A549 (cell line): ENCODE measurements around the gene INSIG1. TPM values are rescaled to one million over a fixed set of nuclear protein-coding genes. Genes with fewer than 3 reads are reported as not detected.

Experiments used
- ATAC-seq, 2 experiments: fragments of 200-7000 bp in 1 of 2; fragments of >200 bp in 1 of 2; cut with Nextera tagmentation in 1 of 2; cut with Tn5 transposase in 1 of 2; 3 replicates each; pipeline versions ENCODE4 v1.8.0 to v1.9.1; 2018 to 2020; ENCODE audit warnings: mild to moderate bottlenecking in 1 of 2, moderate library complexity in 1 of 2
- CTCF ChIA-PET: fragments of 300-600 bp; sonication (Branson Sonifier 250); formaldehyde crosslinking; extraction: SDS; loops from one replicate; lab custom pipeline; 2021; ENCODE audit warnings: antibody characterized with exemption, inconsistent platforms; lab: Yijun Ruan, JAX
- POLR2A ChIA-PET: fragments of 350-600 bp; formaldehyde crosslinking; extraction: SDS; loops from one replicate; lab custom pipeline; 2021; ENCODE audit warnings: antibody characterized with exemption, inconsistent platforms; lab: Yijun Ruan, JAX
- DNase-seq, 2 experiments: peaks; one replicate each; pipeline versions ENCODE4 v3.0.0 to v3.0.0-alpha.2; 2011 to 2016; ENCODE audit warnings: low read depth in 1 of 2, low spot score in 1 of 2
- FAIRE-seq: peaks from 2 replicates; lab custom pipeline; 2011; peaks lifted over from hg19 to GRCh38; lab: Jason Lieb, UNC
- H3K27ac ChIP-seq, 2 experiments: fragments of >200 bp; sonication (Bioruptor Twin); formaldehyde crosslinking; 3 replicates each; pipeline ENCODE4 v1.5.1; 2016 to 2017
- H3K4me1 ChIP-seq: fragments of >200 bp; sonication (Bioruptor Twin); formaldehyde crosslinking; 3 replicates; pipeline ENCODE4 v1.6.1; 2016
- H3K4me2 ChIP-seq: fragments of >200 bp; sonication (Bioruptor Twin); formaldehyde crosslinking; 3 replicates; pipeline ENCODE4 v1.6.1; 2016
- H3K4me3 ChIP-seq: fragments of >200 bp; sonication (Bioruptor Twin); formaldehyde crosslinking; 3 replicates; pipeline ENCODE4 v1.5.1; 2016
- H3K9me3 ChIP-seq: fragments of >200 bp; sonication (Bioruptor Twin); formaldehyde crosslinking; 3 replicates; pipeline ENCODE4 v1.6.1; 2016
- CBX2 ChIP-seq: fragments of 200-600 bp; sonication (generic); IDR thresholded peaks from 2 replicates; pipeline ENCODE4 v1.6.1; 2016; ENCODE audit warnings: low read depth, mild to moderate bottlenecking, borderline replicate concordance
- CBX8 ChIP-seq: fragments of 200-600 bp; sonication (generic); IDR thresholded peaks from 2 replicates; pipeline ENCODE4 v1.6.1; 2016
- CHD2 ChIP-seq: fragments of 150-350 bp; IDR thresholded peaks from 2 replicates; pipeline ENCODE4 v1.6.1; 2014; ENCODE audit warnings: low read length; ENCODE audit not compliant: partially characterized antibody
- E2F6 ChIP-seq: IDR thresholded peaks from 2 replicates; pipeline ENCODE4 v1.6.1; 2012; ENCODE audit warnings: low read depth, borderline replicate concordance
- EHMT2 ChIP-seq: fragments of 200-600 bp; sonication (generic); IDR thresholded peaks from 2 replicates; pipeline ENCODE4 v1.6.1; 2016; ENCODE audit warnings: antibody characterized with exemption, low read depth, mild to moderate bottlenecking, moderate library complexity
- ELK1 ChIP-seq: fragments of 150-350 bp; IDR thresholded peaks from 2 replicates; pipeline ENCODE4 v1.6.1; 2014; ENCODE audit warnings: low read depth, mild to moderate bottlenecking, low read length
- EP300 ChIP-seq, 2 experiments: fragments of >200 bp; sonication (Bioruptor Twin); formaldehyde crosslinking; IDR thresholded peaks; 2 replicates in 1 of 2; 3 replicates in 1 of 2; pipeline ENCODE4 v1.6.1; 2016 to 2017
- ESRRA ChIP-seq: fragments of 150-350 bp; IDR thresholded peaks from 2 replicates; pipeline ENCODE4 v1.6.1; 2014; ENCODE audit warnings: mild to moderate bottlenecking, low read length, borderline replicate concordance
- FOSL2 ChIP-seq, 2 experiments: fragments of 450-650 bp in 1 of 2; fragments of >200 bp in 1 of 2; sonication (Bioruptor Twin) in 1 of 2; formaldehyde crosslinking; IDR thresholded peaks; 2 replicates each; pipeline versions ENCODE4 v1.5.0 to v1.6.1; 2016 to 2020; ENCODE audit warnings: mild to moderate bottlenecking in 1 of 2, moderate library complexity in 1 of 2
- GATA3 ChIP-seq: IDR thresholded peaks from 2 replicates; pipeline ENCODE4 v1.6.1; 2012; ENCODE audit warnings: borderline replicate concordance
- HES2 ChIP-seq: fragments of >200 bp; sonication (Bioruptor Twin); formaldehyde crosslinking; IDR thresholded peaks from 2 replicates; pipeline ENCODE4 v1.6.1; 2016
- HEYL ChIP-seq: fragments of 250-450 bp; sonication (Bioruptor Pico); IDR thresholded peaks from 2 replicates; pipeline ENCODE4 v1.8.0; 2021; ENCODE audit warnings: mild to moderate bottlenecking, moderate library complexity
- HOXA7 ChIP-seq: fragments of 250-450 bp; sonication (Bioruptor Pico); IDR thresholded peaks from 2 replicates; pipeline ENCODE4 v1.5.0; 2020; ENCODE audit warnings: mild to moderate bottlenecking, moderate library complexity
- MYC ChIP-seq: IDR thresholded peaks from 2 replicates; pipeline ENCODE4 v1.6.1; 2012; ENCODE audit warnings: mild to moderate bottlenecking, inconsistent platforms, low read length, improper control_type of control experiment, borderline replicate concordance
- NPAS2 ChIP-seq: fragments of 250-450 bp; sonication (Bioruptor Pico); IDR thresholded peaks from 2 replicates; pipeline ENCODE4 v1.8.0; 2022; ENCODE audit warnings: mild to moderate bottlenecking, moderate library complexity, borderline replicate concordance
- POLR2AphosphoS2 ChIP-seq: conservative IDR thresholded peaks from 2 replicates; pipeline ENCODE4 v1.6.1; 2012; ENCODE audit warnings: low read length, improper control_type of control experiment, inconsistent platforms
- RAD21 ChIP-seq, 2 experiments: fragments of >200 bp in 1 of 2; sonication (Bioruptor Twin) in 1 of 2; formaldehyde crosslinking in 1 of 2; IDR thresholded peaks in 1 of 2; conservative IDR thresholded peaks in 1 of 2; 2 replicates in 1 of 2; 3 replicates in 1 of 2; pipeline ENCODE4 v1.6.1; 2012 to 2018; ENCODE audit warnings: inconsistent platforms in 1 of 2
- RARB ChIP-seq: fragments of 250-450 bp; sonication (Bioruptor Pico); IDR thresholded peaks from 2 replicates; pipeline ENCODE4 v1.8.0; 2021; ENCODE audit warnings: mild to moderate bottlenecking, moderate library complexity
- TFCP2L1 ChIP-seq: fragments of 250-450 bp; sonication (Bioruptor Pico); IDR thresholded peaks from 2 replicates; pipeline ENCODE4 v1.5.0; 2021; ENCODE audit warnings: mild to moderate bottlenecking
- TP53 ChIP-seq: fragments of 250-450 bp; sonication (Bioruptor Pico); IDR thresholded peaks from 2 replicates; pipeline ENCODE4 v1.5.0; 2021; ENCODE audit warnings: mild to moderate bottlenecking, moderate library complexity
- USF2 ChIP-seq: fragments of 450-650 bp; IDR thresholded peaks from 2 replicates; pipeline ENCODE4 v1.6.1; 2014; ENCODE audit warnings: antibody characterized with exemption
- ZC3H11A ChIP-seq: fragments of 450-650 bp; IDR thresholded peaks from 2 replicates; pipeline ENCODE4 v1.6.1; 2014; ENCODE audit warnings: antibody characterized with exemption, mild to moderate bottlenecking
- ZFP36 ChIP-seq: fragments of 450-650 bp; IDR thresholded peaks from 2 replicates; pipeline ENCODE4 v1.6.1; 2014; ENCODE audit warnings: borderline replicate concordance; ENCODE audit not compliant: partially characterized antibody
- ZSCAN20 ChIP-seq: fragments of 250-450 bp; sonication (Bioruptor Pico); IDR thresholded peaks from 2 replicates; pipeline ENCODE4 v1.8.0; 2022; ENCODE audit warnings: mild to moderate bottlenecking, moderate library complexity
- WGBS: methylation state at CpG from one replicate; pipeline ENCODE4 v1.1.6; 2017; ENCODE audit errors: missing lambda C conversion rate; 5-methylcytosine and 5-hydroxymethylcytosine counted together
- polyA plus RNA-seq, 4 experiments: library from polyadenylated mRNA; depleted of rRNA in 3 of 4; stranded (reverse); fragments of >200 nt; fragmentation: RNase III in 1 of 4; extraction: RNeasy Plus Mini Kit Qiagen cat#74134 plus additional on column Dnase treatment in 1 of 4; gene quantifications; 2 replicates in 3 of 4; 3 replicates in 1 of 4; pipeline ENCODE4 v1.2.3, GENCODE V29; 2011 to 2017

Gene INSIG1
- polyA plus RNA-seq, 2 of the 4 experiments (the other 2 are of a cell fraction), result 19.7 to 33.4 TPM

- no peak overlapping the region for H3K4me3 ChIP-seq
- TF ChIP-seq ZSCAN20 (CRISPR knock-in tag), result no peak
- TF ChIP-seq EP300 (IDR thresholded peaks at IDR 0.05), result no peak
- TF ChIP-seq ZFP36, result no peak
- TF ChIP-seq ZC3H11A, result no peak
- no peak for TF ChIP-seq CBX8
- TF ChIP-seq HES2, result no peak
- TF ChIP-seq MYC, result no peak
- no peak for TF ChIP-seq ELK1
- TF ChIP-seq POLR2AphosphoS2, result no peak
- TF ChIP-seq RAD21 (conservative IDR thresholded peaks at IDR 0.05 in 1 of 2, IDR thresholded peaks at IDR 0.05 in 1 of 2), result no peak
- TF ChIP-seq FOSL2 (IDR thresholded peaks at IDR 0.05), result no peak
- no peak for TF ChIP-seq FOSL2 (CRISPR knock-in tag; IDR thresholded peaks at IDR 0.05)
- TF ChIP-seq TFCP2L1 (CRISPR knock-in tag), result no peak
- no peak for TF ChIP-seq CBX2
- TF ChIP-seq E2F6, result no peak
- no peak for TF ChIP-seq NPAS2 (CRISPR knock-in tag)
- TF ChIP-seq GATA3, result no peak
- no peak for TF ChIP-seq CHD2
- TF ChIP-seq HEYL (CRISPR knock-in tag), result no peak
- no peak for TF ChIP-seq HOXA7
- TF ChIP-seq EHMT2, result no peak
- POLR2A ChIA-PET, result no interaction called here
- CTCF ChIA-PET, result interaction anchor here (1.3 kb wide), 1 partner anchor 12 kb away, joined by 6 read pairs; no protein-coding TSS in a partner anchor
- FAIRE-seq (no peak), ATAC-seq (no peak), DNase-seq (no peak)
- H3K9me3 ChIP-seq, result no peaks in the 10 kb centered on the region
- H3K4me1 ChIP-seq, result no peaks in the 10 kb centered on the region
- WGBS, result 87% methylated on average over 13 of the region's 13 CpGs
- H3K27ac ChIP-seq, result no peak overlapping the region
- no peak overlapping the region for H3K4me2 ChIP-seq
Observed at GRCh38 chr7:155310425-155311114, 12.9 kb downstream of the INSIG1 start.

- ChIA-PET CTCF (interaction anchor here (1.2 kb wide), 1 partner anchor 33 kb away, joined by 4 read pairs; no protein-coding TSS in a partner anchor), POLR2A (interaction anchor here (1.7 kb wide), 1 partner anchor 14 kb away, joined by 3 read pairs; the partner anchor contains the start of gene INSIG1)
- H3K27ac ChIP-seq, result no peak overlapping the region
- H3K4me3 ChIP-seq, result no peak overlapping the region
- H3K4me1 ChIP-seq, result no peaks in the 10 kb centered on the region
- ATAC-seq, result no peak
- DNase-seq, result no peak
- FAIRE-seq, result no peak
- TF ChIP-seq ZSCAN20 (CRISPR knock-in tag) (no peak), EHMT2 (no peak), POLR2AphosphoS2 (no peak), TP53 (no peak), HES2 (no peak), CBX8 (no peak), RARB (CRISPR knock-in tag) (no peak), USF2 (no peak), ESRRA (no peak)
- TF ChIP-seq, all 56 proteins: peak for 0
- Histone ChIP-seq H3K9me3 (no peaks in the 10 kb centered on the region), H3K4me2 (no peak overlapping the region)
- 68% methylated on average over 8 of the region's 8 CpGs for WGBS
Observed at GRCh38 chr7:155311826-155312537, 14.3 kb downstream of the INSIG1 start.
